Measurements from ENCODE around the gene SNX24.
"Not testable (repeated sequence)": the region's sequence is repeated elsewhere in the genome, so short reads cannot be mapped to it uniquely, and the experiment has no call there.

The SNX24 gene

DNA sequence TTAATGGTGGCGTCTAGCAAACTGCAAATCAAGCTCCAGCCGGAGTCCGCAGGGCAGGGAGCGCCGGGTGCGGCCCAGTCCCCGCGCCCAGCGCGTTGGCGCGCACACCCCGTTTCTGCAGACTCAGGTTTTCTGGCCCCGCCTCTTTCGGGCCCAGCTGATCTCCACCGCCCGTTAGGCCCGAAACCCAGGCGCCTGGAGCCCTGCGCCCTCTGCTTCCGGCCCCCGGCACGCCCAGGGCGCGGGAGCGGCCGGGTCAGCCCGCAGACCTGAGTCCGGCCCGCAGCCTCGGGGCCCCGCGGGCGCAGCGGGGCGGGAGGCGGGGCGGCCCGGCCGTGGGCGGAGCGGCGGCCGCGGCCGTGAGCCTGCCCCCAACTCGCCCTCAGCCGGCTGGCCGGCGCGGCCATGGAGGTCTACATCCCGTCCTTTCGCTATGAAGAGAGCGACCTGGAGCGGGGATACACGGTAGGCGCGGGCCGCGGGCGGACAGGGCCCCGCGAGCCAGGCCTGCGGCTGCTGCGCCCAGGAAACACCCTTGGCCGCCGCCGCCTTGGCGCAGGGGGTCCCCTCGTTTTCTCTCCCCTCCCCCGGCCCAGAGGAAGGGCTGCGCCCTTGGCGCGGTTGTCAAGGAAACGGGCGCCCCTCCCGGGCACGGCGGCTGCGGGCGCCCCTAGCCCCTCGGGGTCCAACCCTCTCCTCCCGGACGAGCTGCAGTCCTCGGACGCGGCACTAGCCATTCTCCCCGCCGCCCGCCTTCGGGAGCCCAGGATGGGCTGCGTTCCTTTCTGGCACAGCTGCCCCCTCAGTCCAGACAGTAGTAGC lies at the start of gene SNX24:
SNX24 (plus strand) TSS at position 385 of the 822 bp plus-strand sequence; CDS start at position 406, 21 bp downstream.
- DNase-seq: peak; percentile 75

DNA sequence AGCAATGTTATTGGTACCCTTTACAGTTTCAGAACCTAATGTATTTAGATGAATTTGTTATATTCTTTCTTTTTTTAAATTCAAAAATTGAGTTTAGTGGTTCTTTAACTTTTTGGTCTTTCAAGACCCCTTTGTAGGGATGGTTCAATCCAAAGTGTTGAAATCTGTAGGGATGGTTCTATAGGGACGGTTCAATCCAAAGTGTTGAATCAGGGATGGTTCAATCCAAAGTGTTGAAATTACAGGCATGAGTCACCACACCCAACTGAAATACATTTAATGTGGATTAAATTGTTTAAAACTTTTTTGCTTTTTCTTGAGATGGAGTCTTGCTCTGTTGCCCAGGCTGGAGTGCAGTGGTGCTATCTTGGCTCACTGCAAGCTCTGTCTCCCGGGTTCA lies 39.9 kb upstream of the SNX24 start:
- DNase-seq: no peak

DNA sequence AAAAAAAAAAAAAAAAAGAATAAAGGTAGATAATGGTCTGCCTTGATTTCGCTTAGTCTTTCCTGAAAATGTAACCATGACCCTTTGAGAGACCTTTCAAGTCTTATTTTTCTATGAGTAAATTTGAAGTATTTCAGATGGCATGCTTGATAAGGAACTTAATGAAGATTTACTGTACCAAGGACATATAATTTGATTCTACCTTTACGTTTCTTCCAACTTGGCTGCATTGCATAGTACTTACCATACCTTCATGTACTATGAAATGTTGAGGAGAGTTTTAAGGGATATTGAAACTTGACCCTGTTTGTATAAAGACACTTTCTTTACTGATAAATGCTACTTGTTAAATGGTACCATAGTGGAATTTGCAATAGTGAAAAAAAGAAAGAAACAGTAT lies 35.0 kb upstream of the SNX24 start:
- DNase-seq: no peak

GRCh38 chr5:122815218-122815767 lies 30.1 kb upstream of the SNX24 start:
- DNase-seq: no peak

- no peak for DNase-seq
These were observed 28.7 kb upstream of the SNX24 start for GRCh38 chr5:122816756-122817155.

DNA sequence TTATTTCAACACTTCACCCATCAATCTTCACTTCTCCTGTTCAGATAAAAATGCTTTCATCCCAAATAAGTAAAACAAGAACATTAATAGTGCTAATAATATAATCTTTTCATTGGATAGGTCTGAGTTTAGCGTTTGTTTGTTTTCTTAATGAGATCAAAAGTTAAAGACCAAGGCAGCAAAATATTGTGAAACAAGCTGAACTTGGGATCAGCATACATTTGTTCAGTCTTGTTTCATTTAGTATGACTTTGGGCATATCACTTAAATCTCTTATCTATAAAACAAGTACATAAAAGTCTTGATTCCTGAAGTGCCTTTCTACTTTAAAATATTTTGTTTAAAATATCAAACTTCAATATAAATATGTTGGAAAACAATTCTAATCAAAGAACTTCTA lies 13.4 kb upstream of the SNX24 start:
- DNase-seq: no peak

DNA sequence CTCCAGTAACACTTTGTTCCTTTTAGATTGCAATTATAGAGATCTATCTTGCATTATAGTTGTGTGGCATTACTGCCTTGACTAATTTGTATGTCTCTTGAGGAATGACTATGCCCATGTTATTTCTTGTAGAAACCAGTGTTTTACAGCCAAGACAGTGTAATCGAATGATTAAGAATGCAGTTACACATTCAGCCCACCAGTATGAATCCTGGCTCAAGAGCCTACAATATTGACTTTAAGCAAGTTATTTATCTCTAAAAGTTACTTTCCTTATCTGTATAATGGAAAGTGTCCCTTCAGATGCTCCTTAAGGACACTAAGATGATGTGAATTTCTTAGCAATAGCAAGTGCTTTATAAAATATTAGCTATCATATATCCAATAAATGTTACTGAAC lies 9.7 kb upstream of the SNX24 start:
- DNase-seq: no peak

- no peak for DNase-seq
These were observed 8.5 kb upstream of the SNX24 start for GRCh38 chr5:122836947-122837346.

- no peak for DNase-seq
These were observed 5.7 kb upstream of the SNX24 start for GRCh38 chr5:122839731-122840130.

DNA sequence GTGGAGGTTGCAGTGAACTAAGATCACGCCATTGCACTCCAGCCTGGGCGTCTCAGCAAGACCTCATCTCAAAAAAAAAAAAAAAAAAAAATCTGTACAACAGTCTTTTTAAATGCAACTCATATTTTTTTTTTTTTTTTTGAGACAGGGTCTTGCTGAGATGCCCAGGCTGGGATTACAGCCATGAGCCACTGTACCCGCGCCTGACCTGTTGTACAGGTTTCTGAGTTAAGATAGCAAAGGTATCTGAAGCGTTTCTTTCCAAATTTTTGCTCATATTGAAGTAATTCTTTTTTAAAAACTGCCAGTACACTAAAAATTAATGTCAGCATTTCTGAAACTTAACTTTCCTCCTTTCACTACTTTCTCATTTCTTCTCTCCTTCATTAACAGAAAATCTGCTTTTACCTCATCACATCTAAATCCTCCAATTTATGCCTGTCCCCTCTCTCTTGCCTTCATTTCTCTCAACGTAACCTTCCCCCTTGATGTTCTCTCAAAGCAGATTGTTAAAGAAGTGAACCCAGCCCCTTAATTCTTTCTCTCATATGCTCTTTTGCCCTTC lies 3.3 kb upstream of the SNX24 start:
- DNase-seq: no peak

DNA sequence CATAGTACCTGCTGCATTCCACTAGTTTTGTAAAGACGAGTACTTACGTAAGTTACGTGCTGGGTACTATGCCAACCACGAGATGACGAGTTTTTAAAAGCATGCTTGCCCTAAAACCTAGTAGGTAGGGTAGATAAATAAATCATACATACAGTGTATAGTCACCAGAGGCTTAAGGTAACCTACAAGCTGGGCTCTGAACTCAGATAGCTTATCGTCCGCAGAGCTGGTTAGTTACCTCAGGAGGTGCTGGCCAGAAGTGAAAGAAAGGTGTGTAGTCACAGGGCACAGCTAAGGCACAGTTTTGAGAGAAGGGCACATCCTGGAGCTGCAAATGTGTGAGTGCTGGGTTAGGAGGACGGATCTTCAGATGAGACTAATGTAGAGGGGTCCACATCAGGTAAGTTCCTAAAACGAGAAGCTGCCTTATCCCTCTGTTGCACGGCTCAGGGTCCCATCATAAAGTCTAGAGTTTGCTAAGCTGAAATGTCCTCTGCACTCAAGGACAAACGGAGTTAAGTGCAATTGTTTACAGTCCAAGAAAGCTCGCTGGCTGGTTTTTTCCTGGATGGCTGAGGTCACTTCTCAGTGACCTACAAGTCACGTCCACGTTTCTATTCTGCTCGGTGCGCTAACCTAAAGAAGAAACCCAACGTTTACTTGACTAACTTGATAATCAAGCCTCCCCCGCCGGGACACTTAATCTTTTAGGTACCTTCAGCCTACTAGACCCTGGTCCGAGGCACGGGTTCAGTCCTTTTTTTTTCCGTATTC lies 1.1 kb upstream of the SNX24 start:
- no peak for DNase-seq

DNA sequence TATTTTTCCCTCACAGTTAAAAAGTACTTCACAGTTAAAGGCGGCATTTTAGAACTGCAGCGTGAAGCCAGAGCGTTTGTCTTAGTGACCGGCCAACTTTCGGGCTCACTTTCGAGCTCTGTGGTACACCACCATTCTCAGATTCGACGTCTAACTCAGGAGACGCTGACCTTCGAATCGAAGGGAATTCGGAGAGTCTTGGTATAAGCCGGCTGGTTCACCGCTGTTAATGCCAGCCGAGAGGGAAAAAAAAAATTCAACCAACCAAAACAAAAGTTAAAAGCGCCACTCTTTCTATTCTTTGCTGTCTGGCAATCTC lies 544 bp upstream of the SNX24 start:
- DNase-seq: no peak

- no peak for DNase-seq
These were observed 688 bp downstream of the SNX24 start for GRCh38 chr5:122846051-122846550.

DNA sequence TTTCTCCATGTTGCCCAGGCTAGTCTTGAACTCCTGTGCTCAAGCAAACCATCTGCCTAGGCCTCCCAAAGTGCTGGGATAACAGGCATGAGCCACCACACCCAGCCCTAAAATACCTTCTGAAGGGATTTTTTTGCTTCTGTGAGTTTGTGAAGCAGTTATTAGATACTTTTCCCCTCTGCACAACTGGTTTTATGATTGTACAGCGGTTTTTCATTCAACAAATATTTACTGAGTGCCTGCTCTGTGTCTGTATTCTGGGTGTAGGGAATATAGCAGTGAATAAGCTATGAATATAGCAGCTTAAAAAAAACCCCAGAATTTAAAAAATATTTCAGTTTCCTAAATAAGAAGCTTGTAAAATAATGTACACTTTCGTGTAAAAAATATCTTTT lies 2.3 kb downstream of the SNX24 start:
- DNase-seq: no peak

GRCh38 chr5:122849771-122850170 lies 4.4 kb downstream of the SNX24 start:
- DNase-seq: no peak

GRCh38 chr5:122857538-122857937 lies 12.1 kb downstream of the SNX24 start:
- not testable (repeated sequence) for DNase-seq

- DNase-seq: no peak
These were observed 13.0 kb downstream of the SNX24 start for GRCh38 chr5:122858451-122858850.

DNA sequence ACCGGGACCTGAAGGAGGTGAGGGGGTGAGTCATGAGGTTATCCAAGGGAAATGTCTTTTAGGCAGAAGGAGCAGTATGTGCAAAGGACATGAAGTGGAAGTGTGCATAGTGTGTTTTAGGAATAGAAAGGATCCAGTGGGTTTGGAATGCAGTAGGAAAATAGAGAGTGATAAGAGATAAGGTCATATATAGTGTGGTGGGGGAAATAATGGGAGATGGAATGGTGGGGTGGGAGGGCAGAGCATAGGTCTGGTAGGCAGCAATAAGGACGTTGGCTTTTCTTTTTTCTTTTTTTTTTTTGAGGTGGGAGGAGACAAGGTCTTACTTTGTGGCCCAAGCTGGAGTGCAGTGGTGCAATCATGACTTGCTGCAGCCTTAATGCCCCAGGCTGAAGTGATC lies 17.8 kb downstream of the SNX24 start:
- DNase-seq: no peak

DNA sequence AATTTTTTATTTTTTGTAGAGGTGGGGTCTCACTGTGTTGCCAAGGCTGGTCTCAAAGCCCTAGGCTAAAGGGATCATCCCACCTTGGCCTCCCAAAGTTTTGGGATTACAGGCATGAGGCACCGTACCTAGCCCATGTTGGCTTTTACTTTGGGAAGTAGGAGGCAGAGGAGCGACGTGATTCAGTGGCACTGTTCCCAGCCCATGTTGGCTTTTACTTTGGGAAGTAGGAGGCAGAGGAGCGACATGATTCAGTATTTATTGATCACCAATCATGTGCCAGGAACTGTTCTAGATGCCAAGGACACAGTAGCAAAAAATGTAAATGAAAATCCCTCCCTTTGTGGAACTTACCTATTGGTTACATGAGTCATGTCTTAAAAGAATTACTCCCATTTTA lies 18.3 kb downstream of the SNX24 start:
- DNase-seq: no peak

DNA sequence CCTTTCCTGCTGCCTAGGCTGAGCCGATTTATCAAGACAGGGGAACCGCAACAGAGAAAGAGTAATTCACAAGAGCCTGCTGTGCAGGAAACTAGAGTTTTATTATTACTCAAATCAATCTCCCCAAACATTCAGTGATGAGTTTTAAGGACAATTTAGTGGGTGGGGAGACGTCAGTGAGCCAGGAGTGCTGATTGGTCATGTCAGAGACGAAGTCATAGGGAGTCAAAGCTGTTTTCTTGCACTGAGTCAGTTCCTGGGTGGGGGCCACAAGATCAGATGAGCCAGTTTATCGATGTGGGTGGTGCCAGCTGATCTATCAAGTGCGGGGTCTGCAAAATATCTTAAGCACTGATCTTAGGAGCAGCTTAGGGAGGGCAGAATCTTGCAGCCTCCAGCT lies 19.0 kb downstream of the SNX24 start:
- peak; percentile 30 for DNase-seq

DNA sequence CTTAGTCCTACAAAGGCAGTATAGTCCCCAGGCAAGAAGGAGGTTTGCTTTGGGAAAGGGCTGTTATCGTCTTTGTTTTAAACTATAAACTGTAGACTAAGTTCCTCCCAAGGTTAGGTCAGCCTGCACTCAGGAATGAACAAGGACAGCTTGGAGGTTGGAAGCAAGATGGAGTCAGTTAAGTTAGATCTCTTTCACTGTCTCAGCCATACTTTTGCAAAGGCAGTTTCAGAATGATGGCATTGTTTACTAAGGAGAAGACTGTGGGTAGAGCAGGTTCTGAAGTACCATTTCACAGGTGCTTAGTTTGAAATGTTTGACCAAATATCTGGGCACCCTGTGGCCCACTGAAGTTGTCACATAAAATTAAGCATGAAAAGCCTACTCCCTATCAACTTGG lies 19.4 kb downstream of the SNX24 start:
- no peak for DNase-seq

- DNase-seq: no peak
These were observed 24.9 kb downstream of the SNX24 start for GRCh38 chr5:122870219-122870856.

DNA sequence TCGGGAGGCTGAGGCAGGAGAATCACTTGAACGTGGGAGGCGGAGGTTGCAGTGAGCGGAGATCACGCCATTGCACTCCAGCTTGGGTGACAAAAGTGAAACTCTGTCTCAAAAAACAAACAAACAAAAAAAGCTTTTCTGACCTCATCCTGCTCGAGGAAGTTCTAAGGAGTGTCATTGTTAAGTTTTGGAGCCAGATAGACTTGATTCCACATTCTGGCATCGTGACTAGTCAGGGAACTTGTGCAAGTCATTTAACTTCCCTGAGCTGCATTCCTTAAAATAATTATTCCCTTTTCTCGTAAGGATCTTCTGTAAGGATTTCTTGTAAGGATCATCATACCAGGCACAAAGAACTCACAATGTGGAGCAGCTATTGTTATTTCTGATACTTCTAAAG lies 26.2 kb downstream of the SNX24 start:
- no peak for DNase-seq
